Glomerular endothelial cell (primary cell): Measurements from ENCODE around the gene IL17RC. TPM values are rescaled to one million over a fixed set of nuclear protein-coding genes. Genes with fewer than 3 reads are reported as not detected.
"Not testable (repeated sequence)": the region's sequence is repeated elsewhere in the genome, so short reads cannot be mapped to it uniquely, and the experiment has no call there.

ENCODE experiments used
- DNase-seq: peaks from one replicate; pipeline ENCODE4 v3.0.0-alpha.2; 2011; ENCODE audit warnings: low read depth, low spot score; ENCODE audit errors: extremely low read depth
- total RNA-seq: library from RNA; depleted of rRNA; stranded (reverse); fragments of >200 nt; gene quantifications from 2 replicates; pipeline ENCODE4 v1.2.3, GENCODE V29; 2015

The IL17RC gene
- total RNA-seq, result 22.1 and 26.1 TPM in 2 replicates

- no peak for DNase-seq
These were observed at the start of gene IL17RC for GRCh38 chr3:9916734-9917680. TSS of gene IL17RC (plus strand) at chr3:9917098. CDS start at chr3:9917316, 218 bp downstream.

GRCh38 chr3:9867106-9867505, 49.8 kb upstream of the IL17RC start:
- DNase-seq, result no peak

- no peak for DNase-seq
These were observed 46.9 kb upstream of the IL17RC start for GRCh38 chr3:9869955-9870354.

GRCh38 chr3:9870978-9871377, 45.9 kb upstream of the IL17RC start:
- no peak for DNase-seq

- not testable (repeated sequence) for DNase-seq
These were observed 44.8 kb upstream of the IL17RC start for GRCh38 chr3:9872067-9872466.

- no peak for DNase-seq
These were observed 41.5 kb upstream of the IL17RC start for GRCh38 chr3:9875448-9875847.

- not testable (repeated sequence) for DNase-seq
These were observed 40.6 kb upstream of the IL17RC start for GRCh38 chr3:9876255-9876654.

- DNase-seq, result no peak
These were observed 39.9 kb upstream of the IL17RC start for GRCh38 chr3:9876991-9877390.

GRCh38 chr3:9878700-9879099, 38.2 kb upstream of the IL17RC start:
- no peak for DNase-seq

GRCh38 chr3:9879830-9880549, 36.9 kb upstream of the IL17RC start, which contains the start of gene CIDEC:
TSS of gene CIDEC (minus strand) at chr3:9880253. CDS start at chr3:9878486, 1,767 bp downstream.
- no peak for DNase-seq

- no peak for DNase-seq
These were observed 35.5 kb upstream of the IL17RC start for GRCh38 chr3:9881441-9881840.

GRCh38 chr3:9883706-9884554, 33.0 kb upstream of the IL17RC start:
- DNase-seq, result no peak

- no peak for DNase-seq
These were observed 32.2 kb upstream of the IL17RC start for GRCh38 chr3:9884555-9885165.

- no peak for DNase-seq
These were observed 30.6 kb upstream of the IL17RC start for GRCh38 chr3:9886328-9886727.

GRCh38 chr3:9887480-9887879, 29.4 kb upstream of the IL17RC start:
- no peak for DNase-seq

- DNase-seq, result no peak
These were observed 28.4 kb upstream of the IL17RC start for GRCh38 chr3:9888540-9888939.

- no peak for DNase-seq
These were observed 27.5 kb upstream of the IL17RC start for GRCh38 chr3:9889405-9889804.

GRCh38 chr3:9890249-9891071, 26.4 kb upstream of the IL17RC start, which contains the start of gene JAGN1:
TSS of gene JAGN1 (plus strand) at chr3:9890610. CDS start at chr3:9890723, 113 bp downstream.
- peak; percentile 50 for DNase-seq

GRCh38 chr3:9891072-9891622, 25.8 kb upstream of the IL17RC start:
- DNase-seq, result no peak
